PC-3 (cell line): ENCODE measurements around the gene APOO. TPM values are rescaled to one million over a fixed set of nuclear protein-coding genes. Genes with fewer than 3 reads are reported as not detected.

Source experiments
- ATAC-seq: fragments of 200-7000 bp; cut with Tn5 transposase; 2 replicates; pipeline ENCODE4 v1.9.1; 2020; ENCODE audit warnings: mild to moderate bottlenecking, moderate library complexity
- BruUV-seq: library from RNA; stranded (reverse); fragments of 400-500 nt; replicated peaks from 2 replicates; lab custom pipeline; 2021; lab: Mats Ljungman, UMichigan
- CTCF ChIA-PET: fragments of 300-600 bp; sonication (Branson Sonifier 250); formaldehyde crosslinking; loops from one replicate; lab custom pipeline; 2022; ENCODE audit warnings: antibody characterized with exemption; lab: Charles Lee
- POLR2A ChIA-PET: fragments of 300-600 bp; sonication (Branson Sonifier 250); formaldehyde crosslinking; loops from one replicate; lab custom pipeline; 2022; ENCODE audit warnings: antibody characterized with exemption; ENCODE audit not compliant: unreplicated experiment; lab: Charles Lee
- DNase-seq: peaks from one replicate; pipeline ENCODE4 v3.0.0-alpha.2; 2015
- H2AFZ ChIP-seq: fragments of 300-600 bp; sonication (generic); 2 replicates; pipeline ENCODE4 v1.6.0; 2016; ENCODE audit warnings: antibody characterized with exemption, low read length
- H3F3A ChIP-seq: fragments of 300-600 bp; sonication (generic); one replicate; pipeline ENCODE4 v1.6.0; 2017; ENCODE audit warnings: antibody characterized with exemption, low read length, control low read depth, mild to moderate bottlenecking; ENCODE audit not compliant: unreplicated experiment
- H3K27ac ChIP-seq: fragments of 300-600 bp; sonication (generic); 2 replicates; pipeline ENCODE4 v1.5.1; 2016; ENCODE audit warnings: mild to moderate bottlenecking, low read length
- H3K27me3 ChIP-seq: fragments of 300-600 bp; sonication (generic); 2 replicates; pipeline ENCODE4 v1.6.1; 2016; ENCODE audit warnings: low read length, mixed read lengths
- H3K36me3 ChIP-seq: fragments of 300-600 bp; sonication (generic); 2 replicates; pipeline ENCODE4 v1.6.1; 2016; ENCODE audit warnings: low read depth, mixed run types, low read length, mixed read lengths
- H3K4me1 ChIP-seq: fragments of 300-600 bp; sonication (generic); 2 replicates; pipeline ENCODE4 v1.5.1; 2016; ENCODE audit warnings: low read length; ENCODE audit not compliant: insufficient read depth
- H3K4me2 ChIP-seq: fragments of 300-600 bp; sonication (generic); 2 replicates; pipeline ENCODE4 v1.6.0; 2016; ENCODE audit warnings: low read length
- H3K4me3 ChIP-seq: fragments of 300-600 bp; sonication (generic); 2 replicates; pipeline ENCODE4 v1.5.1; 2016; ENCODE audit warnings: mild to moderate bottlenecking, low read length, mixed read lengths
- H3K79me2 ChIP-seq: fragments of 300-600 bp; sonication (generic); 2 replicates; pipeline ENCODE4 v1.6.1; 2017; ENCODE audit warnings: low read length, mixed read lengths
- H3K9ac ChIP-seq: fragments of 300-600 bp; sonication (generic); 2 replicates; pipeline ENCODE4 v1.6.0; 2016; ENCODE audit warnings: mild to moderate bottlenecking, low read length
- H3K9me2 ChIP-seq: fragments of 300-600 bp; sonication (generic); replicated peaks from 2 replicates; pipeline ENCODE4 v1.6.1; 2016; ENCODE audit warnings: mixed run types, low read length, mixed read lengths
- H3K9me3 ChIP-seq: fragments of 300-600 bp; sonication (generic); 2 replicates; pipeline ENCODE4 v1.6.1; 2016; ENCODE audit warnings: low read length, mixed read lengths
- H4K20me1 ChIP-seq: fragments of 300-600 bp; sonication (generic); 2 replicates; pipeline ENCODE4 v1.6.1; 2016; ENCODE audit warnings: low read length, mixed read lengths
- EZH2 ChIP-seq: fragments of 300-600 bp; sonication (generic); IDR thresholded peaks from one replicate; pipeline ENCODE4 v1.6.1; 2017; ENCODE audit warnings: antibody characterized with exemption, mild to moderate bottlenecking, low read length; ENCODE audit not compliant: unreplicated experiment
- EZH2phosphoT487 ChIP-seq: fragments of 300-600 bp; sonication (generic); IDR thresholded peaks from 2 replicates; pipeline ENCODE4 v1.6.1; 2018; ENCODE audit warnings: mild to moderate bottlenecking, antibody characterized with exemption, low read length, borderline replicate concordance
- intact Hi-C: fragments of 100-400 bp; cut with micrococcal nuclease; formaldehyde crosslinking; loops from 2 replicates; pipeline ENCODE4 v1.9.0; 2023
- total RNA-seq: library from RNA; depleted of rRNA; stranded (reverse); fragments of >200 nt; gene quantifications from 2 replicates; pipeline ENCODE4 v1.2.3, GENCODE V29; 2014
- TF ChIP-seq, protein P1 (sequence below): fragments of 300-600 bp; sonication (generic); conservative IDR thresholded peaks from 2 replicates; pipeline ENCODE4 v1.5.1; 2017; ENCODE audit warnings: antibody characterized with exemption, low read depth, mild to moderate bottlenecking, low read length

The APOO gene
- total RNA-seq, 1 experiment from 2014 or later = 34.0 TPM

DNA sequence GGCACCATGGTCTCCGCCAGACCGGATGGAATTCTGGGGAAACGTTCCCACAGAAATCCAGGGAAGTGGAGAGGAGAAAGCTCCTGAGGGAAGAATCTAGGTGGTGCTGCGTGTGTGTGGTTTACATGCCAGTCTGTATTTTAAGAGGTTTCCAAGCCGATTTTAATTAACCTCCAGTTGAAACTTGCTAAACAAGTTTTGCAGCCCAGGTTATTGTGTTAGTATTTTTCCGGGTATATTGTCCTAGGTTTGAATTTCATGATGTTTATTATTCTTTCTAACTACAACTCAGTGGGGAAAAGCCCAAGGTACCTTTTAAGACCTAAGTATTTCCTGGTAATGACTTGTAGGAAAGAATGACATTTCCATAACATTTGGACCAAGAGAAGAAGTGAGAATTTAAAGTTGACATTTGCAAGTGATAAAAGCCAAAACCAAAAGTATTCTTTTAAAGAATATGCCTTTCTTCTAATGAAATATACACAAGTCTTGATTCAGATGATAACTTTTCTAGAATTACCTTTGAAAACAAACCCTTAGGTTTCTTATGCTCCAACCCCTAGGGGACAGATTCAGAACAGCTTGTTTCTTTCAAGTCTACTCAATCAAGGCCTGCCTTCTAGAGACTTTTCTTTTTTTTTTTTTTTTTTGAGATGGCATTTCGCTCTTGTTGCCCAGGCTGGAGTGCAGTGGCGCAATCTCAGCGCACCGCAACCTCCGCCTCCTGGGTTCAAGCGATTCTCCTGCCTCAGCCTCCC lies 110.2 kb downstream of the APOO start:
- intact Hi-C loops = no loop called here
- Histone ChIP-seq H3K4me2 (peak overlapping the region; percentile 56), H2AFZ (no peak overlapping the region), H3K27me3 (no peaks in the 10 kb centered on the region), H3K36me3 (no peaks in the 10 kb centered on the region), H3K9me2 (no peaks in the 10 kb centered on the region), H3K4me3 (no peak overlapping the region), H4K20me1 (no peaks in the 10 kb centered on the region), H3F3A (no peaks in the 10 kb centered on the region), H3K27ac (peak overlapping the region; percentile 77), H3K9ac (peak overlapping the region; percentile 57), H3K4me1 (peaks cover 22% of the 10 kb centered on the region), H3K79me2 (no peaks in the 10 kb centered on the region), H3K9me3 (no peaks in the 10 kb centered on the region)
- peak; percentile 84 for DNase-seq
- ChIA-PET CTCF (no interaction called here), POLR2A (interaction anchor here (0.8 kb wide), 1 partner anchor 10 kb away, joined by 5 read pairs; no protein-coding TSS in a partner anchor)
- peak; percentile 72 for ATAC-seq
- TF ChIP-seq, protein P1, sequence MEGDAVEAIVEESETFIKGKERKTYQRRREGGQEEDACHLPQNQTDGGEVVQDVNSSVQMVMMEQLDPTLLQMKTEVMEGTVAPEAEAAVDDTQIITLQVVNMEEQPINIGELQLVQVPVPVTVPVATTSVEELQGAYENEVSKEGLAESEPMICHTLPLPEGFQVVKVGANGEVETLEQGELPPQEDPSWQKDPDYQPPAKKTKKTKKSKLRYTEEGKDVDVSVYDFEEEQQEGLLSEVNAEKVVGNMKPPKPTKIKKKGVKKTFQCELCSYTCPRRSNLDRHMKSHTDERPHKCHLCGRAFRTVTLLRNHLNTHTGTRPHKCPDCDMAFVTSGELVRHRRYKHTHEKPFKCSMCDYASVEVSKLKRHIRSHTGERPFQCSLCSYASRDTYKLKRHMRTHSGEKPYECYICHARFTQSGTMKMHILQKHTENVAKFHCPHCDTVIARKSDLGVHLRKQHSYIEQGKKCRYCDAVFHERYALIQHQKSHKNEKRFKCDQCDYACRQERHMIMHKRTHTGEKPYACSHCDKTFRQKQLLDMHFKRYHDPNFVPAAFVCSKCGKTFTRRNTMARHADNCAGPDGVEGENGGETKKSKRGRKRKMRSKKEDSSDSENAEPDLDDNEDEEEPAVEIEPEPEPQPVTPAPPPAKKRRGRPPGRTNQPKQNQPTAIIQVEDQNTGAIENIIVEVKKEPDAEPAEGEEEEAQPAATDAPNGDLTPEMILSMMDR = no peak
- no peak for TF ChIP-seq EZH2
- TF ChIP-seq EZH2phosphoT487 = no peak
- BruUV-seq = no TSS peak

DNA sequence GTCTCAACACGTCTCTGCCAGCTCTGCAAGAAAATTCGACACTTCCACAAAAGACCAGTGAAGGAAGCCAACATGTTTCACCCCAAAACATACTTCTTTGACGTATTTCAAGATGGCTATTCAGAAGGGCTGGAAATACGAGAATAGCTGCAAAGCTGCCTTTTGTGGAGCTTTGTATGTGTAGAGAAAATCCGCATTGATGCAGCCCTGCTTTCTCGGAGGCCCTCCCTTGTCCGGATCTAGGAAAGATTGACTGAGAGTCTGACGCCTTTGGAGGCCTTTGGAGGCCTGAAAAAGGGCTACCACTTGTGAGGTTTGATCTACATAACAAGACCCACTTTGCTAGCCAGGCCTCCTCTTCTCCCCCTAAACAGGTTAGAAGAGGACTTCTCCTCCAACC lies 112.5 kb downstream of the APOO start:
- H3F3A ChIP-seq = no peaks in the 10 kb centered on the region
- no peak overlapping the region for H3K9ac ChIP-seq
- peaks cover 18% of the 10 kb centered on the region for H3K4me1 ChIP-seq
- H3K27me3 ChIP-seq = no peaks in the 10 kb centered on the region
- no peaks in the 10 kb centered on the region for H3K9me3 ChIP-seq
- no peaks in the 10 kb centered on the region for H3K79me2 ChIP-seq
- no peaks in the 10 kb centered on the region for H4K20me1 ChIP-seq
- TF ChIP-seq, protein P1 = no peak
- TF ChIP-seq EZH2 (no peak), EZH2phosphoT487 (no peak)
- H3K4me2 ChIP-seq = no peak overlapping the region
- BruUV-seq = no TSS peak
- DNase-seq (no peak), ATAC-seq (no peak)
- H3K27ac ChIP-seq = no peak overlapping the region
- ChIA-PET POLR2A (no interaction called here), CTCF (no interaction called here)
- no peak overlapping the region for H3K4me3 ChIP-seq
- H3K9me2 ChIP-seq = no peaks in the 10 kb centered on the region
- no peak overlapping the region for H2AFZ ChIP-seq
- intact Hi-C loops = no loop called here
- no peaks in the 10 kb centered on the region for H3K36me3 ChIP-seq

DNA sequence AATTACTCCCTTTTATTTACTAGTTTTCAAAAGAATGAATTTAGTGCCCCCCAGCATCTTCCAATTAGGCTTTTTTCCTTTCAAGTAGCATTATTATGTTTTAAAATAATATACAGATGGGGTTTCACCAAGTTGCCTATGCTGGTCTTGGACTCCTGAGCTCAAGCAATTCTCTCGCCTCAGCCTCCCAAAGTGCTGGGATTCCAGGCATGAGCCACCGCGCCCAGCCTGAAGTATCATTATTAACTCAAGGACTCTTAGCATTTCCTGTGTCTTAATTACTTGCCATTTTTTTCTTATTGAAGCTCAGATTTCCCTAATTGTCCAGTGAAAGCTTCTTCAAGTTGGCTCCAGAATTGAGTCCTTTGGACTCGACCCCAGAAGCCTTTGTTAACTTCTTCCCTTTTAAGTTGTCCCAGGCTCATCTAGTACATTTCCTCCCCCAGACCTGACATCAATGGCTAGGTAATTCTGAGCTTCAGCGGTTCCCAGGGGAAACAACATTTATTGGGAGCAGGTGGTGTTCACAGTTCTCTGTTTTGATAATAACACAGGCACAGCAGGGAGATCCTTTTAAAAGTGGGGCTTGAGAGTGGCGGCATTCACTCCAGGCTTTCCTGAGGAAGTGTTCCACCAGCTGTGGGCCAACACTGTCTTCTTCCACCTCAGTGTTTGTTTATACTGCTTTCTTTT lies 114.7 kb downstream of the APOO start:
- DNase-seq (no peak), ATAC-seq (no peak)
- Histone ChIP-seq H3K9me3 (no peaks in the 10 kb centered on the region), H3K79me2 (no peaks in the 10 kb centered on the region), H3K4me1 (peaks cover 14% of the 10 kb centered on the region), H3K36me3 (no peaks in the 10 kb centered on the region), H3K9me2 (no peaks in the 10 kb centered on the region), H3K4me2 (no peak overlapping the region), H3K27me3 (no peaks in the 10 kb centered on the region), H3K9ac (no peak overlapping the region), H2AFZ (no peak overlapping the region), H3K4me3 (no peak overlapping the region), H3K27ac (no peak overlapping the region), H4K20me1 (no peaks in the 10 kb centered on the region), H3F3A (no peaks in the 10 kb centered on the region)
- ChIA-PET CTCF (interaction anchor here (0.6 kb wide), 1 partner anchor 108 kb away, joined by 3 read pairs; no protein-coding TSS in a partner anchor), POLR2A (no interaction called here)
- intact Hi-C loops = no loop called here
- BruUV-seq = no TSS peak
- TF ChIP-seq EZH2 (no peak), EZH2phosphoT487 (no peak)
